Fibroblast of lung (primary cell): ENCODE results near the gene SUGCT. TPM values are rescaled to one million over a fixed set of nuclear protein-coding genes. Genes with fewer than 3 reads are reported as not detected.
"Not testable (repeated sequence)": the region's sequence is repeated elsewhere in the genome, so short reads cannot be mapped to it uniquely, and the experiment has no call there.

Source experiments
- DNase-seq, 2 donors: peaks; one replicate each; pipeline versions ENCODE4 v3.0.0 to v3.0.0-alpha.2; 2010; ENCODE audit warnings: low read depth in 2 of 2
- H2AFZ ChIP-seq: 2 replicates; pipeline ENCODE4 v1.5.1; 2012; ENCODE audit warnings: low read length, control low read depth, inconsistent platforms
- H3K27ac ChIP-seq: 2 replicates; pipeline ENCODE4 v1.5.1; 2011; ENCODE audit warnings: low read length, control low read depth; ENCODE audit not compliant: insufficient read depth
- H3K27me3 ChIP-seq: 2 replicates; pipeline ENCODE4 v1.5.1; 2011; ENCODE audit warnings: mild to moderate bottlenecking, low read length; ENCODE audit not compliant: control insufficient read depth, insufficient read depth
- H3K36me3 ChIP-seq: 2 replicates; pipeline ENCODE4 v1.5.1; 2011; ENCODE audit warnings: low read length; ENCODE audit not compliant: control insufficient read depth, insufficient read depth
- H3K4me1 ChIP-seq: 2 replicates; pipeline ENCODE4 v1.5.1; 2011; ENCODE audit warnings: low read length; ENCODE audit not compliant: control insufficient read depth, insufficient read depth; ENCODE audit errors: extremely low read depth
- H3K4me2 ChIP-seq: 2 replicates; pipeline ENCODE4 v1.5.1; 2011; ENCODE audit warnings: low read length, control low read depth; ENCODE audit not compliant: insufficient read depth; ENCODE audit errors: extremely low read depth
- H3K4me3 ChIP-seq, 4 experiments: fragments of 200-600 bp in 1 of 4; sonication (generic) in 1 of 4; replicated peaks in 1 of 4; 2 replicates each; pipeline ENCODE4 v1.5.1; 2011 to 2016; ENCODE audit warnings: low read length in 4 of 4, low read depth in 3 of 4, mild to moderate bottlenecking in 3 of 4, control low read depth in 2 of 4, inconsistent platforms in 1 of 4, mixed read lengths in 1 of 4; ENCODE audit not compliant: insufficient read depth in 1 of 4; ENCODE audit errors: control extremely low read depth in 1 of 4
- H3K79me2 ChIP-seq: 2 replicates; pipeline ENCODE4 v1.5.1; 2012; ENCODE audit warnings: mild to moderate bottlenecking, low read length, inconsistent platforms; ENCODE audit not compliant: control insufficient read depth, insufficient read depth
- H3K9ac ChIP-seq: 2 replicates; pipeline ENCODE4 v1.5.1; 2011; ENCODE audit warnings: mild to moderate bottlenecking, low read length, control low read depth; ENCODE audit not compliant: insufficient read depth
- H3K9me3 ChIP-seq: 2 replicates; pipeline ENCODE4 v1.5.1; 2012; ENCODE audit warnings: low read depth, low read length; ENCODE audit not compliant: control insufficient read depth, insufficient read depth
- H4K20me1 ChIP-seq: 2 replicates; pipeline ENCODE4 v1.5.1; 2011; ENCODE audit warnings: low read length; ENCODE audit not compliant: control insufficient read depth, insufficient read depth; ENCODE audit errors: extremely low read depth
- CTCF ChIP-seq, 2 donors: IDR thresholded peaks in 1 of 2; conservative IDR thresholded peaks in 1 of 2; 1 replicate in 1 of 2; 2 replicates in 1 of 2; pipeline ENCODE4 v1.5.1; 2011 to 2012; ENCODE audit warnings: low read length in 2 of 2, control low read depth in 1 of 2, inconsistent platforms in 1 of 2, low read depth in 1 of 2, mild to moderate bottlenecking in 1 of 2
- EZH2 ChIP-seq: IDR thresholded peaks from 2 replicates; pipeline ENCODE4 v1.5.1; 2012; ENCODE audit warnings: low read length, control low read depth, mild to moderate bottlenecking; ENCODE audit errors: missing control alignments
- polyA plus RNA-seq, 2 donors: library from polyadenylated mRNA; depleted of rRNA in 1 of 2; stranded (reverse) in 1 of 2; unstranded in 1 of 2; fragments of >200 nt; gene quantifications; 2 replicates each; pipeline ENCODE4 v1.2.1, GENCODE V29; 2011 to 2012; ENCODE audit warnings: missing spikeins in 1 of 2
- total RNA-seq: library from RNA; depleted of rRNA; stranded (reverse); fragments of >200 nt; gene quantifications from 2 replicates; pipeline ENCODE4 v1.2.1, GENCODE V29; 2014

The SUGCT gene
- total and polyA plus RNA-seq, 2 donors (not counting 1 experiment from before 2014, with no cell fraction given): 8.4 to 16.5 TPM

GRCh38 chr7:40137563-40137962 is 2.8 kb downstream of the SUGCT start:
- DNase-seq: no peak
- no peak overlapping the region for H2AFZ ChIP-seq

GRCh38 chr7:40138973-40139372 is 4.2 kb downstream of the SUGCT start:
- Histone ChIP-seq H3K9me3 (no peaks in the 10 kb centered on the region), H3K27ac (no peak overlapping the region), H3K79me2 (peaks cover 4% of the 10 kb centered on the region), H3K36me3 (no peaks in the 10 kb centered on the region), H2AFZ (no peak overlapping the region), H3K27me3 (no peaks in the 10 kb centered on the region), H3K4me2 (no peak overlapping the region), H3K4me3 (no peak overlapping the region), H3K9ac (no peak overlapping the region), H4K20me1 (no peaks in the 10 kb centered on the region), H3K4me1 (no peaks in the 10 kb centered on the region)
- TF ChIP-seq CTCF (conservative IDR thresholded peaks at IDR 0.05 in 1 of 2, IDR thresholded peaks at IDR 0.05 in 1 of 2; ENCODE audit: low read depth in 1 of 2, low read length in 2 of 2): no peak
- TF ChIP-seq EZH2: no peak
- DNase-seq: no peak

More at GRCh38 chr7:40137563-40137962, 2.8 kb downstream of the SUGCT start:
- H3K4me3 ChIP-seq: no peak overlapping the region
- H3K4me1 ChIP-seq: peaks cover 2% of the 10 kb centered on the region
- no peak for TF ChIP-seq EZH2
- H3K79me2 ChIP-seq: peaks cover 19% of the 10 kb centered on the region
- H3K27ac ChIP-seq: no peak overlapping the region
- no peaks in the 10 kb centered on the region for H4K20me1 ChIP-seq
- no peak overlapping the region for H3K9ac ChIP-seq
- H3K4me2 ChIP-seq: no peak overlapping the region
- no peaks in the 10 kb centered on the region for H3K9me3 ChIP-seq
- no peaks in the 10 kb centered on the region for H3K27me3 ChIP-seq
- H3K36me3 ChIP-seq: no peaks in the 10 kb centered on the region

GRCh38 chr7:40139891-40140290 is 5.1 kb downstream of the SUGCT start:
- DNase-seq, H3K4me3 ChIP-seq, H4K20me1 ChIP-seq, H3K27me3 ChIP-seq, H3K27ac ChIP-seq, H3K9me3 ChIP-seq, H3K79me2 ChIP-seq, H3K36me3 ChIP-seq, H2AFZ ChIP-seq, H3K4me1 ChIP-seq, H3K9ac ChIP-seq, H3K4me2 ChIP-seq: not testable (repeated sequence)

GRCh38 chr7:40141916-40142315 is 7.1 kb downstream of the SUGCT start:
- H4K20me1 ChIP-seq, H3K4me2 ChIP-seq, H3K4me3 ChIP-seq, H3K9me3 ChIP-seq, H3K4me1 ChIP-seq, H3K27ac ChIP-seq, H3K27me3 ChIP-seq, DNase-seq, H3K36me3 ChIP-seq, H2AFZ ChIP-seq, H3K9ac ChIP-seq, H3K79me2 ChIP-seq: not testable (repeated sequence)

GRCh38 chr7:40145596-40146130 is 10.9 kb downstream of the SUGCT start:
- not testable (repeated sequence) for H3K27me3 ChIP-seq, H3K36me3 ChIP-seq, H3K4me1 ChIP-seq, H3K4me3 ChIP-seq, H3K9me3 ChIP-seq, H3K4me2 ChIP-seq, H3K9ac ChIP-seq, H2AFZ ChIP-seq, H4K20me1 ChIP-seq, H3K27ac ChIP-seq, H3K79me2 ChIP-seq
- DNase-seq: peak in 1 of 2 donors; percentile 32
